ENCODE data around the gene CDK19. TPM values are rescaled to one million over a fixed set of nuclear protein-coding genes. Genes with fewer than 3 reads are reported as not detected.

CDK19 gene
- total RNA-seq, 1 experiment from 2014 or later: 36.8 TPM

DNA sequence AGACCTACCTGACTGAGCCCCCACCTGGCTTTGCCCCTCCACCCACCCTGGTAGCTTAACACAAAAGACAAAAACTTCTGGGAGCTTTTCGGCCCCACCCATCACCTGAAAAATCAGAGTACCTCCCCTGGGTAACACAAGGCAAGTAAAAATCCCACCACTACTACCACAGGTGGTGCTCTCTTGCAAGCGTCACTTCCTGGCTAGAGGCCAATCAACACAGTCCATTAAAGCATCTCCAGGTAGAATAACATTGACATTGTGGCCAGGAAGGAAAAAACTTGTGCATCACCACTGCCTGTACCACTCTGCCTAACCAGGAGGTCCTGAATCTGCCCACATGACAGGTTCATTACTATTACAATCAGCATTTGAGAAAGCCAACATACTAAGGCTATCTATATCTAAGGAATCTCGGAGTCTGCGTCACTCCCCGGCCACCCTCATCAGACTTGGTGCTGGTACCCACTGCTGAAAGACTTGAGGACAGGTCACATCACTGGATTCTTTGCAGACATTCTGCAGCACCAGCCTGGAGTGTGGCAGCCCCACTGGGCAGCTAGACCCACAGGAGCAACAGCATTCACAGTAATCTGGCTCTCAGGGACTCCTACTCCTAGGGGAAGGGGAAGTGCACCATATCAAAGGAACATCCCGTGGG, 125.9 kb downstream of the CDK19 start:
- H3K4me3 ChIP-seq: no peak overlapping the region
- H4K20me1 ChIP-seq (ENCODE audit: insufficient read depth): no peaks in the 10 kb centered on the region; the same call in 1 of the 2 replicates
- H3F3A ChIP-seq (ENCODE audit: insufficient read depth, low read depth): peaks cover 5% of the 10 kb centered on the region; the same call in 1 of the 2 replicates
- no peaks in the 10 kb centered on the region for H3K9me3 ChIP-seq (ENCODE audit: insufficient read depth, low read depth)
- no peak overlapping the region for H2AFZ ChIP-seq
- ChIA-PET CTCF (interaction anchor here (0.5 to 1.1 kb wide), 2 partner anchors 118 to 255 kb away, joined by 4 to 5 read pairs; no protein-coding TSS in a partner anchor), POLR2A (ENCODE audit: unreplicated experiment) (interaction anchor here (0.5 to 1.0 kb wide), 6 partner anchors 11 to 1235 kb away, joined by 3 to 6 read pairs (median 3); partner anchors contain the start of genes AMD1 and CDK19)
- intact Hi-C loops (cut with micrococcal nuclease; ENCODE audit: unreplicated experiment): loop anchor here (5.0 kb wide), 1 partner anchor 128 kb away; the partner anchor contains the start of gene CDK19
- H3K79me2 ChIP-seq (ENCODE audit: low read depth): 0 out of 2 replicates have a peak, but pooled peaks cover 6% of the 10 kb centered on the region
- H3K27ac ChIP-seq: no peak overlapping the region
- BruUV-seq (replicated peaks): no TSS peak
- H3K36me3 ChIP-seq (ENCODE audit: low read depth): no peaks in the 10 kb centered on the region
- peaks cover 15% of the 10 kb centered on the region for H3K4me1 ChIP-seq (replicated peaks; ENCODE audit: insufficient read depth)
- TF ChIP-seq CTCF (conservative IDR thresholded peaks at IDR 0.05) (no peak; the same call in 1 of the 2 replicates), EZH2 (IDR thresholded peaks at IDR 0.05; ENCODE audit: low read depth) (no peak)
- no peaks in the 10 kb centered on the region for H3K27me3 ChIP-seq (ENCODE audit: insufficient read depth, low read depth)
- H3K4me2 ChIP-seq: peak overlapping the region; percentile 55
- DNase-seq: peak in 1 of 2 experiments; percentile 61
- no peaks in the 10 kb centered on the region for H3K9me2 ChIP-seq (ENCODE audit: insufficient read depth)

GRCh38 chr6:110688661-110689268, 126.5 kb downstream of the CDK19 start:
- H3K4me3 ChIP-seq: no peak overlapping the region
- TF ChIP-seq CTCF (conservative IDR thresholded peaks at IDR 0.05): no peak
- TF ChIP-seq EZH2 (IDR thresholded peaks at IDR 0.05; ENCODE audit: low read depth): no peak
- no peak overlapping the region for H3K27ac ChIP-seq
- H3K36me3 ChIP-seq (ENCODE audit: low read depth): no peaks in the 10 kb centered on the region
- no peak overlapping the region for H2AFZ ChIP-seq
- POLR2A ChIA-PET (ENCODE audit: unreplicated experiment): interaction anchor here (0.5 to 1.0 kb wide), 7 partner anchors 12 to 1235 kb away, joined by 3 to 6 read pairs (median 3); partner anchors contain the start of genes AMD1 and CDK19
- 0 out of 2 replicates have a peak, but pooled peaks cover 2% of the 10 kb centered on the region for H3K79me2 ChIP-seq (ENCODE audit: low read depth)
- H3K4me1 ChIP-seq (replicated peaks; ENCODE audit: insufficient read depth): peaks cover 15% of the 10 kb centered on the region
- DNase-seq: peak; percentile 68 to 77
- H3K9me3 ChIP-seq (ENCODE audit: insufficient read depth, low read depth): no peaks in the 10 kb centered on the region
- intact Hi-C loops (cut with micrococcal nuclease; ENCODE audit: unreplicated experiment): loop anchor here (5.0 kb wide), 1 partner anchor 129 kb away; the partner anchor contains the start of gene CDK19
- BruUV-seq (replicated peaks): no TSS peak
- CTCF ChIA-PET: interaction anchor here (0.5 to 1.1 kb wide), 4 partner anchors 70 to 262 kb away, joined by 4 to 8 read pairs (median 5); no protein-coding TSS in a partner anchor
- H3K9me2 ChIP-seq (ENCODE audit: insufficient read depth): no peaks in the 10 kb centered on the region
- no peaks in the 10 kb centered on the region; the same call in 1 of the 2 replicates for H4K20me1 ChIP-seq (ENCODE audit: insufficient read depth)
- peaks cover 5% of the 10 kb centered on the region; the same call in 1 of the 2 replicates for H3F3A ChIP-seq (ENCODE audit: insufficient read depth, low read depth)
- no peaks in the 10 kb centered on the region for H3K27me3 ChIP-seq (ENCODE audit: insufficient read depth, low read depth)
- H3K4me2 ChIP-seq: peak overlapping the region; percentile 55

GRCh38 chr6:110687326-110687725, 127.9 kb downstream of the CDK19 start:
- no TSS peak for BruUV-seq (replicated peaks)
- no peaks in the 10 kb centered on the region for H3K9me2 ChIP-seq (ENCODE audit: insufficient read depth)
- H3K79me2 ChIP-seq (ENCODE audit: low read depth): no peaks in the 10 kb centered on the region
- no peaks in the 10 kb centered on the region for H3K36me3 ChIP-seq (ENCODE audit: low read depth)
- H4K20me1 ChIP-seq (ENCODE audit: insufficient read depth): no peaks in the 10 kb centered on the region; the same call in 1 of the 2 replicates
- no peaks in the 10 kb centered on the region for H3K27me3 ChIP-seq (ENCODE audit: insufficient read depth, low read depth)
- H3F3A ChIP-seq (ENCODE audit: insufficient read depth, low read depth): peaks cover 5% of the 10 kb centered on the region; the same call in 1 of the 2 replicates
- no peak overlapping the region for H2AFZ ChIP-seq
- intact Hi-C loops (cut with micrococcal nuclease; ENCODE audit: unreplicated experiment): loop anchor here (5.0 kb wide), 1 partner anchor 130 kb away; the partner anchor contains the start of gene CDK19
- ChIA-PET POLR2A (ENCODE audit: unreplicated experiment) (no interaction called here), CTCF (no interaction called here)
- H3K4me1 ChIP-seq (replicated peaks; ENCODE audit: insufficient read depth): peaks cover 19% of the 10 kb centered on the region
- no peak overlapping the region for H3K4me3 ChIP-seq
- H3K4me2 ChIP-seq: no peak overlapping the region
- DNase-seq: no peak
- H3K27ac ChIP-seq: no peak overlapping the region
- H3K9me3 ChIP-seq (ENCODE audit: insufficient read depth, low read depth): no peaks in the 10 kb centered on the region
- TF ChIP-seq CTCF (conservative IDR thresholded peaks at IDR 0.05): no peak
- no peak for TF ChIP-seq EZH2 (IDR thresholded peaks at IDR 0.05; ENCODE audit: low read depth)

Measured in PC-9 (cell line).